Stimulated activated CD4-positive, alpha-beta T cell treated with anti-CD3 and anti-CD28 coated beads, TNF-alpha, amount 100 ng/mL, for 48 hours (primary cell): Measurements from ENCODE around the gene HDAC4.
"Not testable (repeated sequence)": the region's sequence is repeated elsewhere in the genome, so short reads cannot be mapped to it uniquely, and the experiment has no call there.

Experiments used
- DNase-seq, 3 donors: peaks; one replicate each; pipeline ENCODE4 v3.0.0-alpha.2; 2020; ENCODE audit warnings: low read depth in 3 of 3

HDAC4 gene

GRCh38 chr2:239400596-239401066, at the start of gene HDAC4:
HDAC4 (minus strand) TSS chr2:239401020; CDS start chr2:239352699, 48,321 bp downstream.
- no peak for DNase-seq

- DNase-seq: not testable (repeated sequence)
Measured at GRCh38 chr2:239449468-239449867, 48.6 kb upstream of the HDAC4 start.

DNA sequence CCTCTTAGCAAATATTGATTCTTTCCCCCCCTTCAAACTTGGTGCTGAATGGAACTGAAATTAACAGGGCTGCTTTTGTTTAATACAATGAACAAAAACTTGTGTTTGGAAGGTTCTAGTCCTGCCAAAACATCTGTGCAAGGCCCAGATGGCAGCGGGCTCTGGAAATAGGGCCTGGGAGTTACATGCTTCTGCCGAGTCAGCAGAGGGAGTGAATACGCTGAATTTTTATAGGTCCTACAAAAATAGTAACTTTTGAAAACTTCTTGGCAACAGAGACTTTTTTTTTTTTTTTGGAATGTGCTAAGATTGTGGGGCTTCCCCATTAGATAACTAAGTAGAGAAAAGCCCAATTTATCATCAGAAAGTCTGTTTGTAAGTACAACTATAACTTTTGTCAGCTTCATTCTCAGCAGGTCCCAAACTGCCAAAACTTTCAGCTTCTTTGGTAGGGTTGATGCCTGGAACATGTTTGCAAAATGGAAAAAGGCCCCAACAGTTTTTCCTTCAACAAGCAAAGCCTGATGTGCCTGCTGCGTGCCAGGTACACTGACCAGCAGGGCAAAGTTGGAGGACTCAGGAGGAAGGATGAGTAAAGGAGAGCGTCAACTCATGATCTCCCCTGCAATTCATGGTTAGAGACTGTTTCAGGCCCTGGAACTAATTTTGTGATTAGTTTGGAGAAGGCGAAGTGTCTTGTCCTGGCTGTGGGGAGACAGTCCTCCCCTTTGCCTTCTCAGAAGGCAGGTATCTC, 45.1 kb upstream of the HDAC4 start:
- no peak for DNase-seq

DNA sequence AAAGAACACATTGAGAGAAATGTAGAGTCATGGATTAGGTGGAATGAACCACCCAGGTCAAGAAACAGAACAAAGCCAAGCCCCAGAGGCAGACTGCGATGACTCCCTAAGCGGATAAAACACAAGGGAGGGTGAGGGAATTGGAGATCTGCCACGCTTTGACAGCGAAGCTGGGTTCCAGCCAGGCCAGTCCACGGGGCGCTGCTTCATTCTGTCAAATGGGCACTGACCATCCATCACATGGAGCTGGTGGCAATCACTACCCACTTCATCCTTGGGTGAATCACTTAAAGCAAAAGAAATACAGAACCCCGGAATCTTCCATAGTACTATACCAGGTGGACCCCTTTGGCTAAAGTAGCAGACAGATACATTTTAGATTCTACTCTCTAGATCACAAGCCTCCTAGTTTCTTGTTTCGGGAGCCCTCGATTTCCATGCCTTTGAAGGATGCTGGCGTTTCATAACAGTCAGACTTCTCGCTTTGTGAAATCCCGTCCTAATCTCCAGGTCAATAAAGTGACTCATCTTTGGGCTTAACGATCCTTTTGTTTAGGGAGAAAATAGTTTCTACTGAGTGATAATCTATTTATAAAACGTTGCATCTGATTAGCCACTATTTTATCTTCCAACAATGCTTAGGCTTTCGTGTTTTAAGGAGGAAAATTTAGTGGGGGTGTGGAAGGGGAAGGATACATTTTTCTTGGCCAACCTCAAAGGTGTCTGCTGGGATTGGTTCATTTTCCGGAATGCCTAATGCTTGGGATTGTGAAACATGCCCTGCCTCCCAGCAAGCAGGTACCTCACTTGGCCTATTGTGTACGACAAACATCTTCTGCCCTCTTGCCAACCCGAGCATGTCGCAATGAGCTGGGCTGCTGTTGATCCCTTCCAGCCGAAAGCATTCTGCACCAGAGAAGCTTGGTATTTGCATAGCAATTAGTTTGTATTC, 44.1 kb upstream of the HDAC4 start:
- no peak for DNase-seq

DNA sequence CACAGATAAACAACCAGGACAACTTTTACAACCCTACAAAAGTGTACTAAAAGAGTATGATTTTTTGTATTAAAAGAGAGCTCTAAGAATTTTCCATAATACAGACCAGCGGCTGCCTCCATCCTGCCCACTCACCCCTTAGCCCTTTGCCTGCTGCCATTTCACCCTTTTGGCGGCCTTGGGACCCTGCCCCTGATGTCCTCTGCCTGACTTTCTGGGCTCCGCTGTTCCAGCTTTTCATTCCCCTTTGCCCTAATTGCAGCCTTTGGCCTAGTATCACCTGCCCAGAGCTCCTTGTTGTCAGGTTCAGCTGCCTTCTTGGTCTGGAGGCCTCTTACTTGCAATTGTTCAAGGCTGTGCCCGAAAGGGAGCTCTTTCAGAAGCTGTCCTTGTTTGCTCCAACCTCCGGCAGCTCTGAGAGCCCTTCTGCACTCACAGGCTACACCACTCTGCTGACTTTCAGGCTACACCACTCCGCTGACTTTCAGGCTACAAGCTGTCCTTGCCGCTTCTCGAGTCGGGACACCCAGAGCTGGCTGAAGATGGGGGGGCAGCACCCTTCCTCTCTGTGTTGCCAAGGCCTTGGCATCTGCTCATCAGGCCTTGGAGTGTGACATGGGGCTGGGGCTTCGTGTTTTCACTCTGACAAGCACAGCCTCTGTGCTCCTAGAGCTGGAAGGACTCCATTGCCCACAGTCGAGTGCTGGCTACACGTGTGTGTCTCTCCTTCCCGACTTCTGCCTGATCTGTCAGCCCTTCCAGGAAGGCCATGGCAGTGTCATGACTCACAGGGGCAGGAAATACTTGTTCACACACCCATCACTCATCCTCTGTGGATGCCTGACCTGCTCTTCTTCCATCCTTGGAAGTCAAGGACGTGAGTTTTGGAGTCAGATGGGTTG, 43.1 kb upstream of the HDAC4 start:
- no peak for DNase-seq

GRCh38 chr2:239443102-239443620, 42.3 kb upstream of the HDAC4 start:
- DNase-seq: no peak

DNA sequence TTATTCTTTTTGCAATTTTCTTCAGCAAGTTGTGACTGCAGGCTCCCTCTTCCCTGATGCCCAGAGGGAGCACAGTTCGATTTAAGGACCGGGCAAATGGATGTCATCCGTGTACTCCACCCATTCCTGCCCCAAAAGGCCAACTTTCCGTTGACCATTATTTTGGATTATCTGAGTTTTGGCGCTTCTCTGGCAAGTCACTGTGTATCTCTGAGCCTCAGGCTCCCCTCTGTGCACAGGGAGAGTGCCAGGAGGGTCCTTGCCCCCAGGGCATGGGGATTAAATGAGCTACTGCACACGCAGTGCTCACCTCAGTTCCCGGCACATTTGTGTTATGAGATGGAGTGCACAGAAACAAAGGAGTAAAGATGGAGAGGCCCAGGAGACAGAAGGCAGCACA, 41.4 kb upstream of the HDAC4 start:
- no peak for DNase-seq

DNA sequence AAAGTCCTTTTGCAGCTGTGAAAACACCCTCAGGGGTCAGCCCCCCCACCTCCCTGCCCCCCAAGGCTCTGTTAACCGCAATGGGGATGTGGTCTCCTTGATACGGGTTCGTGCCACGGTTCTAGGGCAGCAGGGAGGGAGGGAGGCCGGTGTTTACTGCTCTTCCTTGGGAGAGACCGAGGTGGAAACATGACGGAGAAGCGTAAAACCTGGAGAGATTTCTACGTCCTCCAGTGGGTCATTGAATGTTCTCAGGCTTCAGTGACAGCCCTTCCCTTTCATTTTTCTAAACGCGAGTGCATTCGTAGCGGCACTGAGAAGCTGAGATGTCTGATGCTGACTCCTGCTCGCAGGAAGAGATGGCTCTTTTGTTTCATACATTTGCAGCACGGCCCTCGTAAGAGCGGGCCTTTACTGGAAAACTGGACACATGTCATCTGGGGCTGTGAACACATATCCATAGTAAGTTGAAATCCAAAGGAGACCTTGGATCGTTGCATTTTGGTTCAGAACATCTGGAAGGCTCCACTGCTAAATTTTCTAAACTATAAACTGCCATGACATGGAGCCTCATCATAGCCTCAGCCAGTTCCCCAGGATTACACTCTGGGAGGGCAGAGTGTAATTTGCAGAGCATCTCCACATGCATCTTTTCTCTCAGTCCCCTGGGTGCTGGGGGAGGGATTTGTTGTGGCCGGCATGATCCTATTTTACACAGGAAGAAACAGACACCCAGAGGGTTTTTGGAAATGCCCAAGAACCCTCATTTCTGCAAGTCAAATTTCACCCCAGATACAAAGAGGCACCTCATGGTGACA, 40.6 kb upstream of the HDAC4 start:
- DNase-seq: no peak

- no peak for DNase-seq
Measured at GRCh38 chr2:239440511-239440959, 39.7 kb upstream of the HDAC4 start.

- no peak for DNase-seq
Measured at GRCh38 chr2:239439754-239440315, 39.0 kb upstream of the HDAC4 start.

DNA sequence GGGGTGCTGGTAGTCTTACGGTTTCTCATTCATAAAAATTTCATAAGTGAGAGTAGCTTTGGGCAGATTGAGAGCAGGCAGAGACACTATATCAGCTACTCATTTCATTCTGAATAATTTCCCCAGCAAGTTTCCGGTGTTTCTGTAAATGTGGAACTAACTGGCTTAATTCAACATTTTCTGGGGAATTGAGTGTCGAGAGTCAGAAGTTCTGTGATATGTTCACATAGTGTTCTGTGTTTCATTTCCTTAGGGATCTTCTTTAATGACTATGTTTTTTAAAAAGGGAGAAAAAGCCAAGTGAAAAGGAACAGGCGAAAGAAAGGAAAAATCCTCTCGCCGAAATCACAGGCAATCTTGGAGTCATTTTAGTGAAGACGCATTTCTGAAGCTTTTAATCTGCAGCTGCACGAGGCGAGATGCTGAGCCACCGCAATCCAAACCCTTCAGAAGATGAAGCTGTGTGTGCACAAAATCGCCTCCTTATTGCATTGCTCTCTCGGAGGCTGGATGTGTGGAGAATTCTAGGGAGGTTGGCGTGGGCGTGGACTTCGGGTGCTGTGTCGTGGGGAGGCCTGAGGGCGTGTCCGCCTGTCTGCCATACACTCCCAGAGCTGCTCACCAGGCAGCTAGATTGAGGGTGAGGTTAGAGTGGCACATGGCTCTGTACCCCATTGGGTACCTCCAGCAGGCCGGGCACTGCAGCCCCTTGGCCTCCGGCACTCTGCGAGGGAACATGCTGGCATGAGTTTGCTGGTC, 38.4 kb upstream of the HDAC4 start:
- DNase-seq: no peak

GRCh38 chr2:239438368-239438767, 37.5 kb upstream of the HDAC4 start:
- DNase-seq: no peak

- no peak for DNase-seq
Measured at GRCh38 chr2:239436669-239437335, 36.0 kb upstream of the HDAC4 start.

DNA sequence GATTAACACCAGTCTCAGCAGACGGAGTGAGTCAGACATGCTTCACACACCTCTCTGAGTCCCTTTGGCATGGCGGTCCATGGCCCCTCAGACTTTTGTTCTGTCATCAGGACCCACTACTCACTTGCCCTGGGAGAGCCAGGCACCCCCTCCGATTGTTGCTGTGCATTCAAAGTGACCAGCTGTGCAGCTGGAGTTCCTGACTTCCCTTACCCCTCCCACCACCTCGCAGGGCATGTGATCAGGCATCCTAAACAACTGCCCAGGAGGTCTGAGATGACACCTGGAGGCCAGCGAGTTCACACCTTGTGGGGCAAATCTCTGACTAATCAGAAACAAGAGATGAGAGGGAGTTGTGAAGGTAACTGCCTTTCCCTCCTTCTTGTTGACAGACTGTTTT, 35.3 kb upstream of the HDAC4 start:
- DNase-seq: no peak

- DNase-seq: peak in 1 of 3 donors; percentile 15
Measured at GRCh38 chr2:239433777-239434403, 33.1 kb upstream of the HDAC4 start.

DNA sequence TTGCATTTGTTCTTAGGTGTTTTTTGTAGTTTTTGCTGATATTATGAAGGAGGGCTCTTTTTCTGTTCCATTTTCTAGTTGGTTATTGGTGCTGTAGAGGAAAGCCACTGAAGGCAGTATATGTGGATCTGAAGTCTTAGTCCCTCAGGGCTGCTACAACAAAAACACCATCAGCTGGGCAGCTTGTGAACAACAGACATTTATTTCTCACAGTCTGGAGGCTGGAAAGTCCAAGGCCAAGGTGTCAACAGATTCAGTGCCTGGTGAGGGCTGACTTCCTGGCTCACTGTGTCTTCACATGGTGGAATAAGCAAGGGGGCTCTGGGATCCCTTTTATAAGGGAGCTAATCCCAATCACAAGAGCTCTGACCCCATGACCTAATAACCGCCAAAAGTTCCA, 31.4 kb upstream of the HDAC4 start:
- no peak for DNase-seq

DNA sequence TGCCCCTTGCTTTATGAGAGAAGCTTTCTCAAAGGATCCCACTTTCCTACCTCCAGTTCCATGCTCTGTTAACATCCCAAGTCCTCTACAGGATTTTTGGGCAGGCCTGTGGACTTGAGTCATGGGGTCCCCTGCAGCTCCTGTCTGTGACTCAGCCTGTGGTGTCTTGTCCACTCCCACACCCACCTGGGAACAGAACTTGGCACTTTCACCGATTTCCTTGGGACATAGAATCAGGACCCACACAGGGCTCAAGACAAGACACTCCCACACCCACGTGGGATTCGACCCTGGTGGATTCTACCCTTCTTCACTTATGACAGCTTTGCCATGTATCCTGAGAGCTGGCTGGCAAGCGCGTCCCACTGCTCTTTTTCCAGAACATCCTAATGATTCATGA, 30.7 kb upstream of the HDAC4 start:
- no peak for DNase-seq
